Measurements from ENCODE around the gene DICER1. TPM values are rescaled to one million over a fixed set of nuclear protein-coding genes. Genes with fewer than 3 reads are reported as not detected.

Gene DICER1
- total RNA-seq, 1 donor from 2014 or later, result 69.6 TPM

DNA sequence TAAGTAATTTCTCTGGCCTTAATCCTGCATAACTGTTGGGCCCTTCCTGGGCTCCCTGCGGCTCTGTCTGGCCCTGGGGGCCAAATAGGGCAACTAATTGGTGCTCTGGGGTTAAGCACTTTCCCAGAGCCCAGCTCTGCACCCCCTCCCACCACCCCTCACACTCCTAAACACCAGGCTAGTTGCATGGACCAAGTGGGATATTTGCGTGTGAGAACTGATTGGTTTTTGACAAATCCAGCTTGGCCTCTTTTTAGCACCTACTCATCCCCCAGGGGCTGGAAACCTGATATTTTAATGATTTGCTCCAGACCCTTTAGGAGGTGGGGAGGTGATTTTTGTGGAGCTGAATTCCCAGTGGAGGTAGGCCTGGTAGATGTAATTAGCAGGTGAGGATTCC is 91.9 kb downstream of the DICER1 start:
- Mint-ChIP-seq H3K9me3 (no peaks in the 10 kb centered on the region), H3K36me3 (ENCODE audit: low read depth) (no peaks in the 10 kb centered on the region), H3K4me1 (no peaks in the 10 kb centered on the region), H3K4me3 (no peak overlapping the region), H3K27me3 (peaks cover 7% of the 10 kb centered on the region), H3K27ac (no peak overlapping the region)
- POLR2A ChIA-PET, result no interaction called here
- DNase-seq (no peak), ATAC-seq (ENCODE audit: low read depth) (no peak)
- CTCF ChIA-PET, result no interaction called here
- TF ChIP-seq, protein P1, sequence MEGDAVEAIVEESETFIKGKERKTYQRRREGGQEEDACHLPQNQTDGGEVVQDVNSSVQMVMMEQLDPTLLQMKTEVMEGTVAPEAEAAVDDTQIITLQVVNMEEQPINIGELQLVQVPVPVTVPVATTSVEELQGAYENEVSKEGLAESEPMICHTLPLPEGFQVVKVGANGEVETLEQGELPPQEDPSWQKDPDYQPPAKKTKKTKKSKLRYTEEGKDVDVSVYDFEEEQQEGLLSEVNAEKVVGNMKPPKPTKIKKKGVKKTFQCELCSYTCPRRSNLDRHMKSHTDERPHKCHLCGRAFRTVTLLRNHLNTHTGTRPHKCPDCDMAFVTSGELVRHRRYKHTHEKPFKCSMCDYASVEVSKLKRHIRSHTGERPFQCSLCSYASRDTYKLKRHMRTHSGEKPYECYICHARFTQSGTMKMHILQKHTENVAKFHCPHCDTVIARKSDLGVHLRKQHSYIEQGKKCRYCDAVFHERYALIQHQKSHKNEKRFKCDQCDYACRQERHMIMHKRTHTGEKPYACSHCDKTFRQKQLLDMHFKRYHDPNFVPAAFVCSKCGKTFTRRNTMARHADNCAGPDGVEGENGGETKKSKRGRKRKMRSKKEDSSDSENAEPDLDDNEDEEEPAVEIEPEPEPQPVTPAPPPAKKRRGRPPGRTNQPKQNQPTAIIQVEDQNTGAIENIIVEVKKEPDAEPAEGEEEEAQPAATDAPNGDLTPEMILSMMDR (IDR thresholded peaks at IDR 0.05), result no peak
- intact Hi-C loops (cut with micrococcal nuclease), result no loop called here

DNA sequence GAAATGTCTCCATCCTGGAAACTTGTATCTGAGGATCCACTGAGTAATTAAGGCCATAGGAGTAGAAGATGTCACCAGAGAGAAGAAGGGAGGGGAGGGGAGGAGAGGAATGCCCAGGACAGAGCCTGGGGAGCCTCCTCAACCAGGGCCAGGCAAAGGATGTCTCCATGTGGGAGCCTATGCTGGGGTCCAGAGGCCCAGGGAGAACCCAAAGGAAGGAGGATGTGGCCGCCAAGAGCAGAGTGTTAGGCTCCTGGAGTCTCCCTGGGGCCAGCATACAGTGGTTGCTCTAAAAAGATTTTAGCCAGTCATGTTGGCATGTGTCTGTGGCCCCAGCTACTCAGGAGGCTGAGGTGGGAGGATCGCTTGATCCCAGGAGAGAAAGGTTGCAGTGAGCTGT is 92.6 kb downstream of the DICER1 start:
- no peak for DNase-seq
- ATAC-seq (ENCODE audit: low read depth), result no peak
- H3K27me3 Mint-ChIP-seq, result peaks cover 7% of the 10 kb centered on the region
- TF ChIP-seq, protein P1 (IDR thresholded peaks at IDR 0.05), result no peak
- no peaks in the 10 kb centered on the region for H3K36me3 Mint-ChIP-seq (ENCODE audit: low read depth)
- no peak overlapping the region for H3K27ac Mint-ChIP-seq
- intact Hi-C loops (cut with micrococcal nuclease), result no loop called here
- POLR2A ChIA-PET, result no interaction called here
- H3K9me3 Mint-ChIP-seq, result no peaks in the 10 kb centered on the region
- no peaks in the 10 kb centered on the region for H3K4me1 Mint-ChIP-seq
- CTCF ChIA-PET, result no interaction called here
- no peak overlapping the region for H3K4me3 Mint-ChIP-seq

DNA sequence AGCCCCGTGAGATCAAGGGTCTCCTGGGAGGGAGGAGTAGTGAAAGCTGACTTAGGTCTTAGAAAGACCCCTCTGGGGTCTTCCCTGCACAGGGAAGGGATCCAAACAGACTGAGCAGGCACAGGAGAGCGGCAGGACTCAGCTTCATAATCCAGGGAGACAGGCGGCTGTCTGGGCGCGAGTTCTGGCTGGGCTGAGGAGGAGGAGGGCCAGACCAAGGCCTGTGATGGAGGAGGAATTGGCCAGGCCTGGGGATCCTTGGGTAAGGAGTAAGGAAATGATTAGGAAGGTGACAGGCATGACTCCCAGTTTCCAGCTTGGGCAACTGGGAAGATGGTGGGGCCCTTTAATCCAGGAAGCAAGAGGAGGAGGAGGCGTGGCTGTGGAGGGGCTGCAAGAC is 93.1 kb downstream of the DICER1 start:
- ChIA-PET POLR2A (no interaction called here), CTCF (no interaction called here)
- Mint-ChIP-seq H3K27me3 (peaks cover 7% of the 10 kb centered on the region), H3K4me1 (no peaks in the 10 kb centered on the region), H3K27ac (no peak overlapping the region), H3K36me3 (ENCODE audit: low read depth) (no peaks in the 10 kb centered on the region), H3K9me3 (no peaks in the 10 kb centered on the region), H3K4me3 (no peak overlapping the region)
- TF ChIP-seq, protein P1 (IDR thresholded peaks at IDR 0.05), result no peak
- DNase-seq (no peak), ATAC-seq (ENCODE audit: low read depth) (no peak)
- intact Hi-C loops (cut with micrococcal nuclease), result no loop called here

DNA sequence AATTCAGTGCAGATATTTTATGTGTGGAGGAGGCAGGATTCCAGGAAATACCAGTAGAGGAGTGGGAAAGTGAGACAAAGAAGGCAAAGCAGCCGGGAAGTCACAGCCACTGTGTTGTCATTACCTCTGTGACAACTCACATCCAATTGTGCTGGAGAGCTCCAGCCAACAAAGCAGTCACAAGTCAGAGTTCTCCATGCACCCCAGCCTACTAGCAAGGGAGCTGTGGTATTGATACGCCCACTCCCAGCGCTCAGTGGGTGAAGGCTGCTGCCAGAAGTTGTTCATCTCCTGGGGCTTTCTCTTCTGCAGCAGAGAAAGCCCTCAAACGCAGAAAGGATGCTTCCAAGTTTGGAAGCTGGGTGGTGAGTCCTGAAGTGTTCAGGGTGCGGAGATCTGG is 93.9 kb downstream of the DICER1 start:
- intact Hi-C loops (cut with micrococcal nuclease), result no loop called here
- H3K27ac Mint-ChIP-seq, result no peak overlapping the region
- no peaks in the 10 kb centered on the region for H3K9me3 Mint-ChIP-seq
- no peak overlapping the region for H3K4me3 Mint-ChIP-seq
- H3K36me3 Mint-ChIP-seq (ENCODE audit: low read depth), result no peaks in the 10 kb centered on the region
- POLR2A ChIA-PET, result no interaction called here
- ATAC-seq (ENCODE audit: low read depth) (no peak), DNase-seq (no peak)
- TF ChIP-seq, protein P1 (IDR thresholded peaks at IDR 0.05), result no peak
- H3K27me3 Mint-ChIP-seq, result peaks cover 3% of the 10 kb centered on the region
- no peaks in the 10 kb centered on the region for H3K4me1 Mint-ChIP-seq
- CTCF ChIA-PET, result no interaction called here

DNA sequence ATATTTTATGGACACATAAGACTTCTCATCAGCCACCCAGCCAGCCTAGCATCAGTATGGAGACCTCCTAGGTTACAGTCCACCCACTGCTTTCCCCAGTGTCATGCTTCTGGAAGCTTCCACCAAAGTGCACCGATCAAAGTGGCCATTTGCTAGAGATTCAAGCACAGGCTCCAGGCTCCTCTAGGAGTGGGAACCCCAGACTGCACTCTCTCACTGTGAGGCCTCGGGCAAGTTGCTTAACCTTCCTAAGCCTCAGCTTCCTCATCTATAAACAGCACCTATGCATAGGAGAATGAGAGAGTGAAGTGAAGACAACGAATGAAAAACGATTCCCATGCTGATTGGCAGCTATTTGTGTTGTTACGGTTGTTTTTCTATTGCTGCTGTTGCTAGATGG is 94.4 kb downstream of the DICER1 start:
- peaks cover 2% of the 10 kb centered on the region for H3K27me3 Mint-ChIP-seq
- ATAC-seq (ENCODE audit: low read depth), result no peak
- no peaks in the 10 kb centered on the region for H3K4me1 Mint-ChIP-seq
- H3K27ac Mint-ChIP-seq, result no peak overlapping the region
- no peaks in the 10 kb centered on the region for H3K36me3 Mint-ChIP-seq (ENCODE audit: low read depth)
- no peak overlapping the region for H3K4me3 Mint-ChIP-seq
- intact Hi-C loops (cut with micrococcal nuclease), result no loop called here
- no peak for DNase-seq
- no peaks in the 10 kb centered on the region for H3K9me3 Mint-ChIP-seq
- POLR2A ChIA-PET, result no interaction called here
- CTCF ChIA-PET, result no interaction called here
- TF ChIP-seq, protein P1 (IDR thresholded peaks at IDR 0.05), result no peak

All from activated B cell treated with CpG ODN at 0.5 μM for 24 hours (primary cell).